HL-60/S4 treated with phorbol 12-myristate 13-acetate at 8.2 ng/mL for 4 days and 3 days (cell line): Measurements from ENCODE around the gene MAD1L1.

Source experiments
- in situ Hi-C: fragments of 300-500 bp; cut with MboI; formaldehyde crosslinking; loops from 2 replicates; pipeline ENCODE4 v1.15.0; 2022; ENCODE audit warnings: low sequenced_read_pairs

The MAD1L1 gene

GRCh38 chr7:2185715-2186114, 47.0 kb downstream of the MAD1L1 start:
- in situ Hi-C loops, result no loop called here

DNA sequence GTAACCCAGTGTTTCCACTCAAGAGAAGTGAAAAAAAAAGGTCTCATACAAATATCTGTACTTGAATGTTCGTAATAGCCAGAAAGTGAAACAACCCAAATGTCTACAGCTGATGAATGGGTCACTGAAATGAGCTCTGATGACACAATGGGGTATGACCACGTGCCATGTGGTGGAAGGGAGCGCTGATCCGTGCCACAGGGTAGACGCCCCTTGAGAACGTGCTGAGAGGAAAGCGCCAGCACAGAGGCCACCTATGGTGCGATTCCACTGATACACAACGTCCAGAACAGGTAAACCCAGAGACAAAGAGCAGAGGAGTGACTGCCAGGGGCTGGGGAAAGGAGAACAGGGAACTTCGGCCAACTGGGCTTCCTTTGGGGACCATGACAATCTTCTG, 50.3 kb downstream of the MAD1L1 start:
- in situ Hi-C loops, result no loop called here

DNA sequence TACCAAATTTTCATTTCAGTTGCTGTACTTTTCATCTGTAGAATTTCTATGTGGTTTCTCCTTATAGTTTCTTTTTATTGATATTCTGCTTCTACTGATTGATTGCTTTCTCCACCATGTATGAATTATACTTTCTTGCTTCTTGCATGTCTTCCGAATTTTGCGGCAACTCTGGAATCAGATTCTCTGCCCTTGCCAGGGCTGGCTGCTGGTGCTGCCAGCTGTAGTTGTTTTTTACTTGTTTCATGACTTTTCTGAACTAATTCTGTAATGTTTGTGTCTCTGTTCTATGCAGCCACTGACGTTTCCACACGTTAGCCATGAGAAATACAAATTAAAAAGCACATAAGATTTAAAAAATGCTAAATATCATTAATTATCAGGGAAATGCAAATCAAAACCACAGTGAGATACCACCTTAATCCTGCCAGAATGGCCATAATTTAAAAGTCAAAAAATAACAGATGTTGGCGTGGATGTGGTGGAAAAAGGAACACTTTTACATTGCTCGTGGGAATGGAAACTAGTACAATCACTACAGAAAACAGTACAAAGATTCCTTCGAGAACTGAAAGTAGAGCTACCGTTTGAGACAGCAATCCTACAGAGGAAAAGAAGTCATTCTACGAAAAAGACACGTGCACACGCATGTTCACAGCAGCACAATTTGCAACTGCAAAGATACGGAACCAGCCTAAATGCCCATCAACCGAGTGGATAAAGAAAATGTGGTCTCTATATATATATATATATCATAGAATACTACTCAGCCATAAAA, 51.5 kb downstream of the MAD1L1 start:
- in situ Hi-C loops, result no loop called here

DNA sequence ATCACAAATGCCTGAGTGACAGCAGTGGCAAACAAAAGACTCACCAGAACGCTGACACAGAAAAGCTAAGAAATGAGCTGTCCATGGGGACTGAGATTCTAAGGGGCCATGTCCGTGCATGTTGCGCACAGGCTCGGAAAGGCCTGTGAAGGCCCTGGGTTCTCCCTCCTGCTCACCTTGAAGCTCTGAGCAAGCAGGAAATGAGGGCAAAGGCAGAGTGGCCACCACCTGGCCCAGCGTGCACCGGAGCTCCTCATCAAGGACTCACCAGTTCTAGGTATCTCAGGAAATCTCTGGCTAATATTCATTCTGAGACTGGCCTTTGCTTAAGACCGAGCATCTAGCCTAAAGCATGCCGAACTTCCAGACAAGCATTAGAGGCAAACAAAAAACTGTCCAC, 52.7 kb downstream of the MAD1L1 start:
- in situ Hi-C loops, result no loop called here

- in situ Hi-C loops, result no loop called here
These were observed 57.2 kb downstream of the MAD1L1 start for GRCh38 chr7:2175514-2175913.

DNA sequence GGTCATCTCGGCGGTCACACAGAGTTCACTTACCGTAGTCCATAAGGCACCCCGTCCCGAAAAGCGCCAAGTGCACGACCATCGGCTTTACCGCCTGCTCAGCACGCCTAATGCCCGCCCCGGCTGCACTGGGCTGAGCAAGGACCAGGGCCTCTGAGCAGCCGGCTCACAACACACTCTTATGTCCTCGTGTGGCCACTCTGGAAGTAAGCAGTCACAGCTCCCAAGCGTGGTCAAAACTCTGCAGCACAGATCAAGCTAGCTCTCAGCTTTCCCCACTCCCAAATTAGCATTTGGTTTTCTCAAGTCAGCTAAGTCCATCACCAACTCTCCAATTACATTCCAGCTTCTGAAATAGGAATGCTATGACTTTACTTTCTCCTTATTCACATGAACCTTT, 57.7 kb downstream of the MAD1L1 start:
- in situ Hi-C loops, result no loop called here

DNA sequence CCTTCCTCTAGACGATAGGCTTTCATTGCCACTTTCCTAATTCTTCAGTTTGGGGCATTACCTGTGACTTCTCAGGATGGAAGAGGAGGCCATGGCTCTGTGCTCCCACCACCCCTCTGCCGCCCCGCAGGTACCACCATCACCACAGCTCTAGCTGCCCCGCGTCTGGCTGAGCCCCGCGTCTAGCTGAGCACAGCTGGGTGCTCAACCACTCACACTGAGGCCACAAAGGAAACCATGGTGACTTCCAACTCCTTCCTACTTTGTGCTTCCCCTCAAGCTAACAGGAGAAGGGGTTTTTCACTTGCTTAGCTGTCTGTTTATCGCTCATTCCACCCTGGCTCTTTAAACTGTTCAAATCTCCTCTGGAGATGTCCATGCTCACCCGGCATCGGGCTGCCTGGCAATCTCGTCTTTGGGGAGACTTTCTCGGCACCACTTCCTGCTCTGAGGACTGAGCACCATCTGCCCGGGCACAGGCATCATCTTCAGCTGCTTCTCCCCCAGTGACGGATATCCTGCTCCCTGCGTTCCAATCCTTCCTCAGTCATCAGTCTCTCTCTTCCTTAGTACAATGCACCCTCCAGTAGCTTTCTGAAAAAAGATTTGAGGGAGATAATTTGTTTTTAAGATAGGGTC, 59.4 kb downstream of the MAD1L1 start:
- in situ Hi-C loops, result no loop called here

GRCh38 chr7:2172311-2173188, 60.2 kb downstream of the MAD1L1 start:
- in situ Hi-C loops, result no loop called here

DNA sequence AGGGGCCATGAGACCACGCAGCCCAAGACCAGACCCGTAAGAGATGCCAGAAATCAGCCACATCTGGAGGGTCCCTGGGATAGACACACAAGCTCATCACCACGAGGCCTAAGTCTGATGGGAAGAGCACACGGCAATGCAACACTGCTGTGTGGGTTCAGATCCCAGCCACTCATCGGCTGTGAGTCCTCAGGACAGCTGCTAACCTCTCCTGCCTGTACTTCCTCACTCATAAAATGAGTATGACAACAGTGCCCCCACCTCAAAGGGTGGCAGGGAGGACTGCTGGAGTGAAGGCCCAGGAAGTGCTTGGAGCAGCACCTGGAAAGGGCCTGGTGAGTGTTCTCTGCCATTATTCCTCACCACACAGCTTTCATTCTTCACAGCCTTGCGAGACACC, 60.9 kb downstream of the MAD1L1 start:
- in situ Hi-C loops, result no loop called here

DNA sequence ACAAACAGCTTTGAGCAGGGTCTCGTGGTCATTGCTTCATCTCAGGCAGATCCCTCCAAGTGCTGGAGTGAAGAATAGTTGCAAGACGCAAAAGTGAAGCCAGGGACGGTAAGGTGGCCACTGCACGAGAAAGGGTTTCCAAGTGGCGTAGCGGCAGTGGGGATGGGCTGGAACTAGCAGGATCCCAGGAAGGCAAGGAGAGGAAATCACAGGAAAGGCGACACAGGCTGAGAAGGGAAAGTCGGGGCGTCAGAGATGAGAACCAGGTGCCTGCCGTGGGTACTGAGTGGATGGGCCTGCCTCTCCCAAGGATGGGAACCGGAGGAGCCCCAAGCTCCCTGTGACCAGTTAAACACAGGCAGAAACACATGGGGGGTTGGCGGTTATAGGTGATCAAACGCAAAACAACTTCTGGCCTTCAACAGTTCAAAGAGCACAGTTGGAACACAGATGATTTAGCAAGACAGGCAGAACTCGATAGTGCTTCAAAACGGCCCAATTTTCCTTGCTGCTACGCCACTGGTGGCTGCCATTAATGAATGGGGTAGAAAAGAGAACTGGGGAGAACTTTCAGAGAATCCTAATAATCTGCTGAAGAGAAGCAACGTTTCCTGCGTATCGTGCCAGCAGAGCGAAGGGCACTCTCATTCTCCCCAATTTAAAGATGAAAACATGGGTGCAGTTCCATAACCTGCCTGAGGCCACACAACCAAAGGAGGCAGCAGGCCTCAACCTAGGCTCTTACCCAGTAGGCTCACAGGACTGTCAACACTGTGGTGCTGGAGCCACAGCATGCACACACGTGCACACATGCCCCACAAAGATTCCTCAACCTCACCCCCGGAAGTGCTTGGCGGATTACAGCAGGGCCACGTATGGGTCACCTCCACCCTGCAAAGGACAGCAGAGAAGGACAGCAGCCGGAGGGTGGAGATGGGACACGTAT, 61.9 kb downstream of the MAD1L1 start:
- in situ Hi-C loops, result no loop called here

DNA sequence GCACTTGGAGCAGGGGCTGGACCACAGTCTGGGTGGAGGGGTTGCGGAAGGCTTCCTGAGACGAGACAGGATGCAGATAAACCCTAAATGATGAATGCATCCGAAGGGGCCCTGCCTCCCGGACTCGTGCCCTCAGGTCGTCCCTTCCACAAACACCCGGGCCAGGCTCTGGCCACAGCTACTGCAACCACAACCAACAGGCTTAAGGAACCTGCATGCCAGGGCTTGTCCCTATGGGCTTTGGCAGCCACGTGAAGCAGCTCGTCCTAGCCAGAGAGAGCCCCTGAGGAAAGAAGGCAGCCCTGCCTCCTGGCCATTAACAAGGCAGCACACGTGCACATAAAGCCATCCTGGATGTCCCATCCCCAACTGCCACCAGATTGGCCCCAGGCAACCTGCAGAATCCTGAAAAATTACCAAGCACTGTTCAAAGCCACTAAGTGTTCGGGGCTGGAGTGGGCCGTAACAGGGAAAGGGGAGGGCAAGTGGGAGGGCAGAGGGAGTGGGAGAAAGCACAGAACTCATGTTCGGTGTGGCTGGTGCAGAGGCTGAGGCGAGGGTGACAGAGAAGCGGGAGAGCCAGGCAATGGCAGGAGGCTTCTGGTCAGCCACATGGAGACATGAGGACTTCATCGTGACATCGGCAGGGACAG, 62.7 kb downstream of the MAD1L1 start:
- in situ Hi-C loops, result no loop called here

- in situ Hi-C loops, result no loop called here
These were observed 64.0 kb downstream of the MAD1L1 start for GRCh38 chr7:2168615-2169311.

DNA sequence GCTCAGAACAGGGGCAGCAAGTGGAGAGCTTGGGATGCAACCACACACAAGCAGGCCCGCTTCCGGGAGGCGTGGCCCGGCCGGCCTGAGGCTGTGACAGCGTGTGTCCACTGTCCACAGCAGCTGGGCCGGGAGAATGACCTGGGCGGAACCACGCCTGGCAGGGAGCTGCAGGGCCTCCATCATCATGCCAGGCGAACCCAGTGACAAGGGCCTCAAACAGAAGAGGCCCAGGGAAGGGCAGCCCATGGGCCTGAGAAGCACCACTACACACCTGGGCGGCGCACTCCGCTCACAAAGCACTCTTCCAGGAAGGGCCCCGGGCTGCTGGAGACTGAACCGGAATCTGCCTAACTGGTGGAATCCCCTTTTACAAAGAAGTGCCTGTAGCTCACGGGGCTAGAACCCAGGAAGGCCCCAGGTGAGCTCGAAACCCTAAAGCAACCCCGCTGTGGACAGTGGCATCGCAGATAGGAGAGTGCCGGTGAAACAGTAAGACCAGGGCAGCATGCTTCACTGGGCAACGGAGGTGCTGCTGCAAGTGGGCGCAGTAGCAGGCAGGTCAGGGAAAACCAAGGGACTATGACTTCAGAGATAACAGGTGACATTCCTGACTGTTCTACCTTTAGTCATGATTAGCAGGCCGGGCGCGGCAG, 66.0 kb downstream of the MAD1L1 start:
- in situ Hi-C loops, result no loop called here

- in situ Hi-C loops, result no loop called here
These were observed 66.8 kb downstream of the MAD1L1 start for GRCh38 chr7:2165610-2166594.

DNA sequence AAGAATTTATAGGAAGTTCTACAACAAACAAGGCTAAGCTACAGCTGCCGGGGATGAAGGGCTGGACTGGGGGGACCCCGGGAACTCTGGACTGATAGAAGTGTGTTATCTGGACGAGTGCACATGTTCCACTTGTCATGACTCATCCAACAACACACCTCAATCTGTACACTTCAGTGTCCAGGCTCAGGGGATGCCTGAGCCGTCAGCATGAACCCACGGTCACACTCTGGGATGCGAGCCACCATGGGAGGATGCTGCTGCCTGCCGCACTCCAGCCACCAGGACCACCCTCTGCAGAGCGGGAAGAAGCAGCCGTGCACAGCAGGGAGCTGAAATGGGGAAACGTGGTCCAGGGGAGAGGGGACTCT, 67.5 kb downstream of the MAD1L1 start:
- in situ Hi-C loops, result no loop called here

DNA sequence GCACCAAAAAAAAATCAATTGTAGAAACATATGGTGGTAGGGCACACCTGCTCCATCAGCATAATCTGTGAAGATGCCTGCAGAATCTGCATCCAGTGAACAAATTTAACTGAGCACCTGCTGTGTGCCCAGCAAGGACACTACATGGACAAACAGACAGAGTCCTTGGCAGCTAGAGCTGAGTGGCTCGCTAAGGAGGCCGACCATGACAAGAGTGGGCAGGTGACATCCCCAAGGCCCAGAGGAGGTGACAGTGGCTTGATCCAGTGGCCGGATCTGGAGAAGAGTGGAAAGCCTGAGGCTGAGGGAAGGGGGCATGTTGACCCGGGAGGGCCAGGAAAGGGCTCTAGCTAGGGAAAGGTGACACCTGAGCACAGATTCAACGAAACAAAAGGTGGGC, 68.1 kb downstream of the MAD1L1 start:
- in situ Hi-C loops, result no loop called here

DNA sequence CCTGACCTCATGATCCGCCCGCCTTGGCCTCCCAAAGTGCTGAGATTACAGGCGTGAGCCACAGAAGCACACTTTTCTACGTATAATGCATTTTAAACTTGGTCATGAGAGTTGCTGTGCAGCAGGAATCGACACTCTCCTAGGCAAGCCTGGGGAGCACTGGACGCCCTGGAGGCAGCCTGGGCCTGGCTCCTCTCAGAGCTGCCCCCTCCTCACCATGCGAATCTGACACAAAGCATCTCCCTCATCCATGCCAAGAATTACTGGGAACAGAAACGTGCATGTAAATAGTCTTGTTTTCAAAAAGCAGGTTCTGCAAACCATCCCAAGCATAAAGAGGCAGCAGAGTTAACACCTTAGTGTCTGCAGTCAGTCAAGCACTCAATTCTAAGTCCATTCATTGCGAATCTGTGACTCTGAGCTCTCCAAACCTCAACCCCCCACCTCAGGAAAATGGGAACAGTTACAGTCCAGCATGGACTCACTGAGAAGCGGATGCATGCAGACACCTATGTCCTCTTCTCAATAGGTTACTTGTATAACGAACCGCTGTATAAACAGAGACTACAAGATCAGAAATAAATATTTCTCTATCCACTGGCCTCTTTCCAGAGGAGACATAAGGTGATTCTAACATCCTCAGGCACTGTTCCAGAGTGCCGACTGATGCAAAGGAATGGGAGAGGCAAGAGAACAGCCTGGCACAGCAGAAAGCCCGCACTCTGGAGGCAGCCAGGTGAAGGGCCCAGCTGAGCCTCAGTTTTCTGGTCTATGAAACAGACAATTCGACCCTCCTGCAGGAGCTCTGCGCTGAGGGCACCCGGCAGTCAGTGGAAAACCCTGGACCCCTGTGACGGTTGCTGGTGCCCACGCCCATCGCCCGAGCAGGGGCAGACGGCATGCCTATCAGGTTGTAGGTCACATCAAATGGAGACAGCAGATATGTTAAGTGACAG, 68.9 kb downstream of the MAD1L1 start:
- in situ Hi-C loops, result no loop called here
